Testis (tissue), 3 donors: ENCODE data around the gene VPS36. TPM values are rescaled to one million over a fixed set of nuclear protein-coding genes. Genes with fewer than 3 reads are reported as not detected.

Experiments
- DNase-seq: peaks from one replicate; pipeline ENCODE4 v3.0.0-alpha.2; 2019
- H3K27ac ChIP-seq, 2 donors: fragments of 200-600 bp; sonication (generic); one replicate each; pipeline ENCODE4 v1.5.1; 2019
- H3K27me3 ChIP-seq: fragments of 200-600 bp; sonication (generic); one replicate; pipeline ENCODE4 v1.5.1; 2019
- H3K36me3 ChIP-seq: fragments of 200-600 bp; sonication (generic); one replicate; pipeline ENCODE4 v1.5.1; 2017; ENCODE audit warnings: low read depth; ENCODE audit errors: missing control alignments
- H3K4me1 ChIP-seq: fragments of 200-600 bp; sonication (generic); one replicate; pipeline ENCODE4 v1.5.1; 2019
- H3K4me3 ChIP-seq, 2 donors: fragments of 200-600 bp; sonication (generic); one replicate each; pipeline ENCODE4 v1.5.1; 2017 to 2019
- H3K9me3 ChIP-seq: fragments of 200-600 bp; sonication (generic); one replicate; pipeline ENCODE4 v1.5.1; 2017
- CTCF ChIP-seq, 3 experiments: fragments of 450-650 bp in 2 of 3; fragments of 200-600 bp in 1 of 3; sonication (generic) in 1 of 3; IDR thresholded peaks; one replicate each; pipeline ENCODE4 v1.5.1; 2016 to 2019; ENCODE audit warnings: antibody characterized with exemption in 3 of 3, mild to moderate bottlenecking in 2 of 3, moderate library complexity in 1 of 3
- POLR2A ChIP-seq: fragments of 450-650 bp; IDR thresholded peaks from one replicate; pipeline ENCODE4 v1.6.1; 2017; ENCODE audit warnings: antibody characterized with exemption, mild to moderate bottlenecking, moderate library complexity
- WGBS, 2 donors: methylation state at CpG; one replicate each; pipeline ENCODE4 v1.1.5; 2018; 5-methylcytosine and 5-hydroxymethylcytosine counted together
- intact Hi-C: fragments of 100-400 bp; cut with DNase I; formaldehyde crosslinking; loops from one replicate; pipeline ENCODE4 v1.15.1; 2023; ENCODE audit warnings: low total_unique reads
- polyA plus RNA-seq: library from polyadenylated mRNA; stranded (reverse); fragments of 350-450 nt; fragmentation: Illumina TruSeq; extraction: RNeasy Lipid Tissue Mini Kit (QIAGEN cat#74804); gene quantifications from one replicate; pipeline ENCODE4 v1.2.3, GENCODE V29; 2014; ENCODE audit warnings: low read depth, low replicate concordance; ENCODE audit not compliant: insufficient read depth
- total RNA-seq, 2 donors: library from RNA; depleted of rRNA; stranded (reverse); fragments of >200 nt; gene quantifications; one replicate each; pipeline ENCODE4 v1.2.3, GENCODE V29; 2016

Gene VPS36
- total and polyA plus RNA-seq, 3 donors from 2014 or later: 9.4 to 25.6 (median 24.6) TPM

- no peaks in the 10 kb centered on the region for H3K9me3 ChIP-seq
- H3K27me3 ChIP-seq: no peaks in the 10 kb centered on the region
- no peaks in the 10 kb centered on the region for H3K36me3 ChIP-seq
- H3K4me1 ChIP-seq: no peaks in the 10 kb centered on the region
- 81 to 88% methylated on average over 4 of the region's 4 CpGs for WGBS, 2 donors
- no peak for TF ChIP-seq CTCF (IDR thresholded peaks at IDR 0.05)
- TF ChIP-seq POLR2A: no peak
- no peak for DNase-seq
- intact Hi-C loops: no loop called here
- no peak overlapping the region for H3K27ac ChIP-seq
- H3K4me3 ChIP-seq: no peak overlapping the region
These were observed 54.7 kb downstream of the VPS36 start for GRCh38 chr13:52395704-52396103.

- WGBS, 2 donors: 78 to 81% methylated on average over 2 of the region's 2 CpGs
- DNase-seq: no peak
These were observed 55.8 kb downstream of the VPS36 start for GRCh38 chr13:52394586-52394985.

GRCh38 chr13:52393572-52394357 is 56.7 kb downstream of the VPS36 start:
- no peak for DNase-seq
- no peaks in the 10 kb centered on the region for H3K36me3 ChIP-seq
- H3K27me3 ChIP-seq: no peaks in the 10 kb centered on the region
- H3K4me1 ChIP-seq: no peaks in the 10 kb centered on the region
- H3K4me3 ChIP-seq: no peak overlapping the region
- no peak for TF ChIP-seq POLR2A
- TF ChIP-seq CTCF (IDR thresholded peaks at IDR 0.05): no peak
- no peak overlapping the region for H3K27ac ChIP-seq
- no peaks in the 10 kb centered on the region for H3K9me3 ChIP-seq
- intact Hi-C loops: no loop called here
- WGBS, 2 donors: 92 to 94% methylated on average over 8 of the region's 8 CpGs

More at GRCh38 chr13:52394586-52394985, 55.8 kb downstream of the VPS36 start:
- H3K4me1 ChIP-seq: no peaks in the 10 kb centered on the region
- H3K4me3 ChIP-seq: no peak overlapping the region
- H3K27me3 ChIP-seq: no peaks in the 10 kb centered on the region
- H3K27ac ChIP-seq: no peak overlapping the region
- TF ChIP-seq POLR2A (no peak), CTCF (IDR thresholded peaks at IDR 0.05) (no peak)
- H3K36me3 ChIP-seq: no peaks in the 10 kb centered on the region
- H3K9me3 ChIP-seq: no peaks in the 10 kb centered on the region
- intact Hi-C loops: no loop called here

- intact Hi-C loops: no loop called here
- H3K27ac ChIP-seq: no peak overlapping the region
- no peaks in the 10 kb centered on the region for H3K9me3 ChIP-seq
- H3K4me1 ChIP-seq: no peaks in the 10 kb centered on the region
- H3K27me3 ChIP-seq: no peaks in the 10 kb centered on the region
- no peak for DNase-seq
- no peak for TF ChIP-seq POLR2A
- no peak for TF ChIP-seq CTCF (IDR thresholded peaks at IDR 0.05)
- H3K36me3 ChIP-seq: no peaks in the 10 kb centered on the region
- H3K4me3 ChIP-seq: no peak overlapping the region
These were observed 62.7 kb downstream of the VPS36 start for GRCh38 chr13:52387721-52388120.

GRCh38 chr13:52385870-52386269 is 64.6 kb downstream of the VPS36 start:
- TF ChIP-seq CTCF (IDR thresholded peaks at IDR 0.05) (no peak), POLR2A (no peak)
- no peaks in the 10 kb centered on the region for H3K4me1 ChIP-seq
- 90 to 95% methylated on average over 4 of the region's 4 CpGs for WGBS, 2 donors
- H3K27me3 ChIP-seq: no peaks in the 10 kb centered on the region
- H3K36me3 ChIP-seq: no peaks in the 10 kb centered on the region
- no peaks in the 10 kb centered on the region for H3K9me3 ChIP-seq
- no peak for DNase-seq
- H3K27ac ChIP-seq: no peak overlapping the region
- H3K4me3 ChIP-seq: no peak overlapping the region
- intact Hi-C loops: no loop called here
